OCI-LY1 (cell line): Measurements from ENCODE around the gene SLC47A2.

ENCODE experiments used
- EZH2 ChIP-seq: fragments of 200-600 bp; sonication (generic), shearing (Covaris generic); IDR thresholded peaks from 2 replicates; pipeline ENCODE4 v1.8.0; 2017; ENCODE audit warnings: borderline replicate concordance, mixed run types, mild to moderate bottlenecking, antibody characterized with exemption, low read length, moderate library complexity, mixed read lengths
- TF ChIP-seq, protein P1 (sequence below): fragments of 200-600 bp; sonication (generic), shearing (Covaris generic); IDR thresholded peaks from 2 replicates; pipeline ENCODE4 v1.5.1; 2017; ENCODE audit warnings: mild to moderate bottlenecking, antibody characterized with exemption, low read length, moderate library complexity, mixed read lengths

DNA sequence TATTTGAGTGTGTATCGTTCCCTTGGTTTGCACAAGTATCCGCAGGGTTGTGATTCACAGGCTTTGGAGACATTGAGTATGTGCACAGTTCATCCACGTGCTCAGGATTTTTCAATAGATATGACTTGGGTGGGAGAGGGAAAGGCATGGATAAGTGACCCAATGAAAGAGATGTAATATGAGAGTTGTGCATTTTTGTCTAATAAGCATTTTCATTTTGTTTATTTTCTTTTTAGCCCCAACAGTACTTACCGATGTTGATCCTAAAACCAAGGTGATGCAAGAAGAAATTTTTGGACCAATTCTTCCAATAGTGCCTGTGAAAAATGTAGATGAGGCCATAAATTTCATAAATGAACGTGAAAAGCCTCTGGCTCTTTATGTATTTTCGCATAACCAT is 53.3 kb downstream of the SLC47A2 start:
- TF ChIP-seq, protein P1, sequence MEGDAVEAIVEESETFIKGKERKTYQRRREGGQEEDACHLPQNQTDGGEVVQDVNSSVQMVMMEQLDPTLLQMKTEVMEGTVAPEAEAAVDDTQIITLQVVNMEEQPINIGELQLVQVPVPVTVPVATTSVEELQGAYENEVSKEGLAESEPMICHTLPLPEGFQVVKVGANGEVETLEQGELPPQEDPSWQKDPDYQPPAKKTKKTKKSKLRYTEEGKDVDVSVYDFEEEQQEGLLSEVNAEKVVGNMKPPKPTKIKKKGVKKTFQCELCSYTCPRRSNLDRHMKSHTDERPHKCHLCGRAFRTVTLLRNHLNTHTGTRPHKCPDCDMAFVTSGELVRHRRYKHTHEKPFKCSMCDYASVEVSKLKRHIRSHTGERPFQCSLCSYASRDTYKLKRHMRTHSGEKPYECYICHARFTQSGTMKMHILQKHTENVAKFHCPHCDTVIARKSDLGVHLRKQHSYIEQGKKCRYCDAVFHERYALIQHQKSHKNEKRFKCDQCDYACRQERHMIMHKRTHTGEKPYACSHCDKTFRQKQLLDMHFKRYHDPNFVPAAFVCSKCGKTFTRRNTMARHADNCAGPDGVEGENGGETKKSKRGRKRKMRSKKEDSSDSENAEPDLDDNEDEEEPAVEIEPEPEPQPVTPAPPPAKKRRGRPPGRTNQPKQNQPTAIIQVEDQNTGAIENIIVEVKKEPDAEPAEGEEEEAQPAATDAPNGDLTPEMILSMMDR: no peak
- TF ChIP-seq EZH2: no peak
